ENCODE results near the gene NCF2. TPM values are rescaled to one million over a fixed set of nuclear protein-coding genes. Genes with fewer than 3 reads are reported as not detected.
A peak's percentile ranks its signal among the peaks of the same experiment; 100 is the strongest.

NCF2 gene
- total and polyA plus RNA-seq, 12 donors: 1.8 to 29.7 (median 4.7) TPM

DNA sequence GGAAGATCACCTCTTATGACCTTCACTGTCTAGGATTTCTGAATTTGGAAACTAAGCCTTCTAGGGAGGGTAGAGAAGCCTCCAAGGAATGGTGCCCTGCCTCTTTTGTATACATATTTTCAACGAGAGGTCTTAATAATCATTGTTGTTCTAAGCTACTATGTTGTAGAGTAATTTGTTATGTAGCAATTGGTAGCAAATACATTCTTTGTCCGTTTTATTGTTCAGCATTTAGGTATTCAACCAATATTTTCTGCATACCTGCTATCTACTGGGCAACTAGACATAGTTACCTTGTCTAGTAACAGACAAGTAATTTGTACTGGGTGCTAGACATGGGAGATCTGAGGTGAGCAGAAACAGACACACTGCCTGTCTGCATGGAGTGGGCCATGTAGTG lies 20.8 kb upstream of the NCF2 start:
- Histone ChIP-seq H3K27ac (peak overlapping the region in 3 of 10 donors; percentile 67 to 87 (median 82)), H3K4me1 (peaks cover 11 to 46% (median 25%) of the 10 kb centered on the region in 9 donors), H3K36me3 (no peaks in the 10 kb centered on the region), H3K4me3 (no peak overlapping the region), H3K9me3 (no peaks in the 10 kb centered on the region), H3K27me3 (no peaks in the 10 kb centered on the region)
- no peak for ATAC-seq
- intact Hi-C loops (cut with DNase I): no loop called here
- DNase-seq: no peak
- WGBS, 2 donors: 32 to 43% methylated on average over 2 of the region's 2 CpGs
- TF ChIP-seq, protein P1, sequence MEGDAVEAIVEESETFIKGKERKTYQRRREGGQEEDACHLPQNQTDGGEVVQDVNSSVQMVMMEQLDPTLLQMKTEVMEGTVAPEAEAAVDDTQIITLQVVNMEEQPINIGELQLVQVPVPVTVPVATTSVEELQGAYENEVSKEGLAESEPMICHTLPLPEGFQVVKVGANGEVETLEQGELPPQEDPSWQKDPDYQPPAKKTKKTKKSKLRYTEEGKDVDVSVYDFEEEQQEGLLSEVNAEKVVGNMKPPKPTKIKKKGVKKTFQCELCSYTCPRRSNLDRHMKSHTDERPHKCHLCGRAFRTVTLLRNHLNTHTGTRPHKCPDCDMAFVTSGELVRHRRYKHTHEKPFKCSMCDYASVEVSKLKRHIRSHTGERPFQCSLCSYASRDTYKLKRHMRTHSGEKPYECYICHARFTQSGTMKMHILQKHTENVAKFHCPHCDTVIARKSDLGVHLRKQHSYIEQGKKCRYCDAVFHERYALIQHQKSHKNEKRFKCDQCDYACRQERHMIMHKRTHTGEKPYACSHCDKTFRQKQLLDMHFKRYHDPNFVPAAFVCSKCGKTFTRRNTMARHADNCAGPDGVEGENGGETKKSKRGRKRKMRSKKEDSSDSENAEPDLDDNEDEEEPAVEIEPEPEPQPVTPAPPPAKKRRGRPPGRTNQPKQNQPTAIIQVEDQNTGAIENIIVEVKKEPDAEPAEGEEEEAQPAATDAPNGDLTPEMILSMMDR (IDR thresholded peaks at IDR 0.05): no peak

DNA sequence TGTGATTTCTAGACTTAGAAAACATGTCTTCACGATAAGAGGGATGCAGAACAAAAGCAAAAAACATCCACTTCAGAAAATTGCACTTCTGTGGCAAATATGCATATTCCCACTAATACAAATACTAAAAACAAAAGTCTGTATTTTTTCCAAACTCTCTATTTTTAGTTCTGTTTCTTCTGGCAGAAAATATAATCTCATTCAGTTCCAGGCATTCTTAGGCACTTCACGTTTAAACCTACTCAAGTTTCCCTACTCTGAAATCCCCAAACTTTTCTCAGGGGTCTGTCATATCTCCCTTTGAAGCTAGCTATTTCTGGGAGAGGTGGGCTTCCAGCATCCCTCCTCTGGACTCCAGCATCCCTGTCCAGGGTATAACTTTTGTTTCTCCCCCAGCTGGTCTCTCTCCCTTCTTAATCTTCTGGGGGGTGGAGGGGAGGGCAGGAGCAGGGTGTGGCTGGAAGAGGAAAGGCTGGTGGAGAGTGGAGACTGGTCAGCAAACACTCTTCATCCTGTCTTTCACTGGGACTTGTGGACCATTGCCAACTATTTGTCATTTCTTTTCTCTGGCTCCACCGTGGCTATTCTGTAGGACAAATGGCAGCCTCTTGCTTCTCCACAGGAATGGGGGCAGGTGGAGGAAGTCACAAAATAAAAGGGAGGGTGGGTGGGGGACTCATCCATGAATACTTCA lies 19.6 kb upstream of the NCF2 start:
- intact Hi-C loops (cut with DNase I): no loop called here
- Histone ChIP-seq H3K27me3 (no peaks in the 10 kb centered on the region), H3K9me3 (no peaks in the 10 kb centered on the region), H3K36me3 (no peaks in the 10 kb centered on the region), H3K4me3 (no peak overlapping the region), H3K4me1 (peaks cover 11 to 54% (median 25%) of the 10 kb centered on the region in 9 donors), H3K27ac (peak overlapping the region in 9 of 10 donors; percentile 36 to 87 (median 66))
- DNase-seq (peak in 1 of 2 donors; percentile 35), ATAC-seq (peak; percentile 24 to 77 (median 62))
- 10 to 11% methylated on average over 3 of the region's 3 CpGs for WGBS, 2 donors
- TF ChIP-seq, protein P1 (IDR thresholded peaks at IDR 0.05): no peak

DNA sequence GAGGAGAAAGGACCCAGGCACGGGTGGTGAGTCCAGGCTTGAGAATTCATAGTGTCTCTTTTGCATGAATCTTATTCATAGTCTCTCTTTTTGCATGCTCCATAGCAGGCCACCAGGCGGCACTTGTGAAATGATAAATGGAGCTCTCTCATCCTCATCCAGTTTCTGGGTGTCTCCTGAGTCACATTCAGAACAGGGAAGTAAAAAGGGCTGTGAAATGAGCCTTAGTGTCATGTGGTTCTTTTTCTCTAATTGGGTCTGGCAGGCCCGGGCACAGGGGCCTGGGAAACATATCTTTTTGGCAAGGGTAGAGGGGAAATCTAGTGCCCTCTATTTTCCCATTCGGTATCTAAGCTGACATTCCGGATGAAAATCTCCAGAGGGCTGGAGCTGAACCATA lies 19.1 kb upstream of the NCF2 start:
- ATAC-seq: peak; percentile 77 to 93 (median 89)
- intact Hi-C loops (cut with DNase I): no loop called here
- Histone ChIP-seq H3K27me3 (no peaks in the 10 kb centered on the region), H3K36me3 (no peaks in the 10 kb centered on the region), H3K27ac (peak overlapping the region; percentile 13 to 87 (median 60)), H3K4me1 (peaks cover 11 to 58% (median 25%) of the 10 kb centered on the region in 9 donors), H3K9me3 (no peaks in the 10 kb centered on the region), H3K4me3 (peak overlapping the region in 1 of 10 donors; percentile 13)
- peak; percentile 56 to 68 for DNase-seq
- TF ChIP-seq, protein P1 (IDR thresholded peaks at IDR 0.05): peak in 8 of 9 donors; percentile 36 to 69 (median 60)
- 20 to 25% methylated on average over 5 of the region's 5 CpGs for WGBS, 2 donors

DNA sequence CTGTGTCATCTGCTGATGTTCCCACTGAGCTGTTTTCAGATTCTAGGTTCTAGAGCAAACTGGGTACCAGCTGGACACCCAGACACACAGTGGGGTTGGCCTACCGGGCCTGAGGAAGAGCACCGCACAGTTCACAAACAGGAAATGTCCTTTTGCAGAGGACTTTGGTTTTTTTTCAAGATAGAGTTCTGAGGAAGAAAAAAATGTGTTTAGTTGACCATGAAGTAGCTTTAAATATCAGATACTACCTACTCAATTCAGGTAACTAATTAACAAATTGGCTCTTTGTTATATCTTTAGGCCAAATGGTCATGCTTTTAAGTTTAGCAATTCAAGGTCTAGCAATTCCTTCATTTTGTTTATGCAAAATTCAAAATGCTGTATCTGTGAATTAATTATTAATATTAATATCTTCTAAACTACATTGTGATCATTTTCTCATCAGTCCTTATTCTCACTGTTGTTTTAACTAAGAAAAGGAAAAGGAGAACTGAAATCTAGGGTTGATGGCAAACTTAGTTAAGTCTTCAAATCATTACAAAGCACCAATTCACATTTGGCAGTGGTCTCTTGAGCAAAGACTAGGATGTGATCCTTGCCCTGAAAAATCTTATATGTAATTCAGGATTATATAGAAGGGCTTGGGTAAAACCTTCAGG lies 17.2 kb upstream of the NCF2 start:
- no peak overlapping the region for H3K4me3 ChIP-seq
- DNase-seq (no peak), ATAC-seq (no peak)
- TF ChIP-seq, protein P1 (IDR thresholded peaks at IDR 0.05): no peak
- H3K9me3 ChIP-seq: no peaks in the 10 kb centered on the region
- 43 to 65% methylated on average over 2 of the region's 2 CpGs for WGBS, 2 donors
- intact Hi-C loops (cut with DNase I): no loop called here
- no peaks in the 10 kb centered on the region for H3K27me3 ChIP-seq
- H3K4me1 ChIP-seq: peaks cover 11 to 76% (median 25%) of the 10 kb centered on the region in 9 donors
- H3K36me3 ChIP-seq: no peaks in the 10 kb centered on the region
- H3K27ac ChIP-seq: peak overlapping the region in 4 of 10 donors; percentile 14 to 87 (median 80)
